Right lobe of liver (tissue), 6 donors: ENCODE data around the gene TMEM53. TPM values are rescaled to one million over a fixed set of nuclear protein-coding genes. Genes with fewer than 3 reads are reported as not detected.
A peak's percentile ranks its signal among the peaks of the same experiment; 100 is the strongest.

Experiments
- ATAC-seq, 4 donors: fragments of 200-7000 bp; cut with Tn5 transposase; one replicate each; pipeline ENCODE4 v1.9.1; 2020; ENCODE audit warnings: mild to moderate bottlenecking in 4 of 4, moderate library complexity in 4 of 4
- DNase-seq, 3 donors: peaks; one replicate each; pipeline ENCODE4 v3.0.0-alpha.2; 2020
- H3K27ac ChIP-seq, 3 donors: fragments of 200-600 bp; one replicate each; pipeline ENCODE4 v1.8.0; 2022
- H3K27me3 ChIP-seq, 2 donors: fragments of 200-600 bp; one replicate each; pipeline ENCODE4 v1.8.0; 2022
- H3K36me3 ChIP-seq, 4 donors: fragments of 200-600 bp; sonication (generic) in 1 of 4; one replicate each; pipeline versions ENCODE4 v1.5.1 to v1.8.0; 2017 to 2022; ENCODE audit warnings: control low read depth in 1 of 4
- H3K4me1 ChIP-seq, 4 donors: fragments of 200-600 bp; sonication (generic) in 1 of 4; one replicate each; pipeline versions ENCODE4 v1.5.1 to v1.8.0; 2017 to 2022; ENCODE audit warnings: control low read depth in 1 of 4
- H3K4me3 ChIP-seq, 3 donors: fragments of 200-600 bp; one replicate each; pipeline ENCODE4 v1.8.0; 2022
- H3K9me3 ChIP-seq, 4 donors: fragments of 200-600 bp; sonication (generic) in 1 of 4; one replicate each; pipeline versions ENCODE4 v1.5.1 to v1.8.0; 2017 to 2022; ENCODE audit warnings: control low read depth in 1 of 4
- POLR2A ChIP-seq: fragments of 450-650 bp; IDR thresholded peaks from one replicate; pipeline ENCODE4 v1.6.1; 2017; ENCODE audit warnings: antibody characterized with exemption, mild to moderate bottlenecking
- WGBS: methylation state at CpG from one replicate; pipeline ENCODE4 v1.1.6; 2018; ENCODE audit warnings: low coverage, low lambda C conversion rate; ENCODE audit not compliant: insufficient coverage; ENCODE audit errors: missing lambda C conversion rate; 5-methylcytosine and 5-hydroxymethylcytosine counted together
- intact Hi-C, 2 donors: fragments of 100-400 bp; cut with DNase I; formaldehyde crosslinking; loops; one replicate each; pipeline versions ENCODE4 v1.11.2 to v1.14.1; 2022
- total RNA-seq, 6 experiments: library from RNA; depleted of rRNA in 2 of 6; stranded (reverse); fragments of >200 nt in 2 of 6; fragmentation: NEBNext Ultra II Directional in 3 of 6; extraction: Animal tissue kit (Norgen Biotek cat#: 25700) in 3 of 6; gene quantifications; one replicate each; pipeline versions ENCODE4 v1.1.0 to v1.2.4, GENCODE V29; 2016 to 2023
- TF ChIP-seq, protein P1 (sequence below), 4 donors: fragments of 200-600 bp in 3 of 4; fragments of 450-650 bp in 1 of 4; IDR thresholded peaks; one replicate each; pipeline versions ENCODE4 v1.5.1 to v1.8.0; 2016 to 2022; ENCODE audit warnings: antibody characterized with exemption in 4 of 4, mild to moderate bottlenecking in 2 of 4
- donor health status: DM: no; HTN: yes; CAD: no.
- donor health status: DM: no; HTN: no; CAD: no.
- donor health status: DM: no; HTN: no; CAD: no.
- donor health status: DM: no; HTN: yes; CAD: no.
- donor health status: DM: no; HTN: yes; CAD: no.

The TMEM53 gene
- total RNA-seq, 6 experiments from 2014 or later, result 15.8 to 31.0 (median 24.5) TPM

DNA sequence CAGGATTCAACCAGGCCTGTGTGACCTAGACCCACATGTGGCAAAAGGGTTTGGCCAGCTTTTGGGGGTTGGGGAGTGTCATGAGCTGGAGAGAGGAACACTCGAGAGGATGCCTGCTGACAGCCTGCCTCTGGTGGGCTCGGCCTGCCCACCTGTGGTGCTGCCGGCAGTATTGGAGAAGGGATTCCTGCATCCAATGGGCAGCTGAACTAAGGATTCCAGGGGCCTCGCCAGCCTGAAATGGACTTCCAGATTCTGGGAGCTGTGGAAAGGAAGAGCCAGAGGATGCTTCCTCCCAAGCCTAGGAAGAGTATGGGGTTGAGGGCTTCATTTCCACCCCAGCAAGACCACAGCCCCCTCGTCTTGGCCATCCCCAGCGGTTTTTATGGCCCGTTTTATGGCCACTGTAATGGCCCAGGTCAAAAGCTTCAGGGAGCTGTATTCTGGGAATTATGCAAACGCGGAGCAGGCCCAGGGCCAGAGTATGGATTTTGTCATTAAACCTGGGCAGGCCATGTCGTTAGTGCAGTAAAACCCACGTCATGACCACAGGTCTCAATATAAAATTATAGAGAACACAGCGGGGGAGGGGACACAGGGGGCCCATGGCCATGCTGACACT is 63.6 kb downstream of the TMEM53 start:
- H3K9me3 ChIP-seq, result no peaks in the 10 kb centered on the region
- H3K36me3 ChIP-seq, result no peaks in the 10 kb centered on the region
- no peak for ATAC-seq
- WGBS, result 43% methylated on average over 4 of the region's 12 CpGs
- intact Hi-C loops, result loop anchor here (5.0 kb wide), 1 partner anchor 42 kb away; no protein-coding TSS in a partner anchor
- H3K4me3 ChIP-seq, result no peak overlapping the region
- no peak for DNase-seq
- H3K27ac ChIP-seq, result no peak overlapping the region
- H3K4me1 ChIP-seq, result no peaks in the 10 kb centered on the region
- no peak for TF ChIP-seq POLR2A
- TF ChIP-seq, protein P1, sequence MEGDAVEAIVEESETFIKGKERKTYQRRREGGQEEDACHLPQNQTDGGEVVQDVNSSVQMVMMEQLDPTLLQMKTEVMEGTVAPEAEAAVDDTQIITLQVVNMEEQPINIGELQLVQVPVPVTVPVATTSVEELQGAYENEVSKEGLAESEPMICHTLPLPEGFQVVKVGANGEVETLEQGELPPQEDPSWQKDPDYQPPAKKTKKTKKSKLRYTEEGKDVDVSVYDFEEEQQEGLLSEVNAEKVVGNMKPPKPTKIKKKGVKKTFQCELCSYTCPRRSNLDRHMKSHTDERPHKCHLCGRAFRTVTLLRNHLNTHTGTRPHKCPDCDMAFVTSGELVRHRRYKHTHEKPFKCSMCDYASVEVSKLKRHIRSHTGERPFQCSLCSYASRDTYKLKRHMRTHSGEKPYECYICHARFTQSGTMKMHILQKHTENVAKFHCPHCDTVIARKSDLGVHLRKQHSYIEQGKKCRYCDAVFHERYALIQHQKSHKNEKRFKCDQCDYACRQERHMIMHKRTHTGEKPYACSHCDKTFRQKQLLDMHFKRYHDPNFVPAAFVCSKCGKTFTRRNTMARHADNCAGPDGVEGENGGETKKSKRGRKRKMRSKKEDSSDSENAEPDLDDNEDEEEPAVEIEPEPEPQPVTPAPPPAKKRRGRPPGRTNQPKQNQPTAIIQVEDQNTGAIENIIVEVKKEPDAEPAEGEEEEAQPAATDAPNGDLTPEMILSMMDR (IDR thresholded peaks at IDR 0.05), result no peak
- H3K27me3 ChIP-seq, result no peaks in the 10 kb centered on the region

GRCh38 chr1:44609768-44610526 is 64.3 kb downstream of the TMEM53 start:
- ATAC-seq (no peak), DNase-seq (no peak)
- Histone ChIP-seq H3K9me3 (no peaks in the 10 kb centered on the region), H3K27me3 (no peaks in the 10 kb centered on the region), H3K27ac (no peak overlapping the region), H3K36me3 (no peaks in the 10 kb centered on the region), H3K4me1 (no peaks in the 10 kb centered on the region), H3K4me3 (no peak overlapping the region)
- 87% methylated on average over 10 of the region's 25 CpGs for WGBS
- TF ChIP-seq, protein P1 (IDR thresholded peaks at IDR 0.05), result no peak
- no peak for TF ChIP-seq POLR2A
- intact Hi-C loops, result loop anchor here (5.0 kb wide), 1 partner anchor 42 kb away; no protein-coding TSS in a partner anchor

- DNase-seq, result peak; percentile 62 to 67 (median 65)
Measured at GRCh38 chr1:44609412-44609767, 64.9 kb downstream of the TMEM53 start.

DNA sequence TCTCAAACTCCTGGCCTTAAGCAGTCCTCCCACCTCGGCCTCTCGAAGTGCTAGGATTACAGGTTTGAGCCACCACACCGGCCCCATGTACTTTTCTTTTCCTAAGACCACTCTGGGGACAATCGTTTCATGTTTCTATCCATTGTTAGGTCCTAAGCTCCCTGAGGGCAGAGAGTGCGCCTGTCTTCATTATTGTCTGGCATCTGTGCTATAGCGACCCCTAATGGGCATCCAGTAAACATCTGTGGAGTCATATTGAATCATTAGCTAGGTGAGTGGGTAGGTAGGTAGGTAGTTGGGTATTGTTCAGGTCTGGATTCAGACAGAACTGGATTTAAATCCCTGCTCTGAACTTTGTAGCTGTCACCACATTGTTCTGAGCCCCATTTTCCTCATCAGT is 66.1 kb downstream of the TMEM53 start:
- no peak overlapping the region for H3K27ac ChIP-seq
- WGBS, result 60% methylated on average over 6 of the region's 6 CpGs
- ATAC-seq (no peak), DNase-seq (no peak)
- TF ChIP-seq, protein P1 (IDR thresholded peaks at IDR 0.05), result peak in 1 of 4 donors; percentile 8
- no peak for TF ChIP-seq POLR2A
- no peaks in the 10 kb centered on the region for H3K4me1 ChIP-seq
- no peaks in the 10 kb centered on the region for H3K27me3 ChIP-seq
- H3K9me3 ChIP-seq, result no peaks in the 10 kb centered on the region
- intact Hi-C loops, result no loop called here
- H3K4me3 ChIP-seq, result no peak overlapping the region
- no peaks in the 10 kb centered on the region for H3K36me3 ChIP-seq

More at GRCh38 chr1:44609412-44609767, 64.9 kb downstream of the TMEM53 start:
- peak; percentile 83 to 95 (median 86) for ATAC-seq
- intact Hi-C loops, result no loop called here
- no peaks in the 10 kb centered on the region for H3K4me1 ChIP-seq
- TF ChIP-seq, protein P1 (IDR thresholded peaks at IDR 0.05), result peak; percentile 43 to 57 (median 52)
- TF ChIP-seq POLR2A, result no peak
- no peaks in the 10 kb centered on the region for H3K36me3 ChIP-seq
- H3K27ac ChIP-seq, result no peak overlapping the region
- no peaks in the 10 kb centered on the region for H3K9me3 ChIP-seq
- H3K4me3 ChIP-seq, result no peak overlapping the region
- WGBS, result 0% methylated on average over 2 of the region's 10 CpGs
- H3K27me3 ChIP-seq, result no peaks in the 10 kb centered on the region
